Umbilical cord (tissue), 2 donors: ENCODE measurements around the gene MAP3K5. TPM values are rescaled to one million over a fixed set of nuclear protein-coding genes. Genes with fewer than 3 reads are reported as not detected.
A peak's percentile ranks its signal among the peaks of the same experiment; 100 is the strongest.
"Not testable (repeated sequence)": the region's sequence is repeated elsewhere in the genome, so short reads cannot be mapped to it uniquely, and the experiment has no call there.

ENCODE experiments used
- DNase-seq: peaks from one replicate; pipeline ENCODE4 v3.0.0-alpha.2; 2015; ENCODE audit warnings: low spot score
- total RNA-seq: library from RNA; depleted of rRNA; stranded (reverse); fragments of >200 nt; gene quantifications from one replicate; pipeline ENCODE4 v1.2.3, GENCODE V29; 2014; ENCODE audit warnings: low replicate concordance; ENCODE audit not compliant: insufficient read depth

The MAP3K5 gene
- total RNA-seq, 1 donor from 2014 or later, result 10.6 TPM

DNA sequence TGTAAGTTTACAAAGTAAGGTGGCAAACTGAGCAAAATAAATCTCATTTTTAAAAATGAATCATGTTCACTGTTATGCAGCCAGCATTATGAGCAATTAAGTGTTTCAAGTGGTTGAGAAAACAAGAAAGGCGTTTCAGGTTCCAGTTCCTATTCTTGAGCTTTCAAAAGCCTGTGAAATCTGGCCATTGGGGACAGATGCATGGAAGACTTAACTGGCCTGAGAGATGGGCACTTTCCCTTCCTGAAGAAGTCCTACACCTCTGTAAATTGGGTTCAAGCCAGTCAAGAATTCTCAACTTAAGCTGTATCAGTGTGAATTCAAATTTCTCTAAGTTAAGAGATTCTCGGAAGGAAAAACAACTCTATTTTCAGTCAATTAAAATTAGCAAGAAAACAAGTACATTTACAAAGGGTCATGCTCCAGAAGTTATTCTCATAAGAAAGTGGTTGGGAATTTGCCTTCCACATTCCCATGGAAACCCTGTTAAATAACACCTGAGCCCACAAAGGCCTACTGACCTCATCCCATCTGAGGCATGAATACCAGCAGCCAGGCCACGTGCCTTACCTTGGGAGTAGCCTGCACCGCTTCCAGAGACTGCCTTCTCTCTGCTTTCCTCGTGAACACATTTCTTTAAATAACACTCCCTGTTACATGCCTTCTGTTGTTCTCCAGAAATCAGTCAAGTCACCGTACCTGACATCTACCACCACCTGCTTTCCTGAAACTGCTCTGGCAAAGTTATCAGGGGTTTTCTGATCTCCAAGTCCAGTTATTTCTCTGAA, 19.4 kb downstream of the MAP3K5 start:
- DNase-seq, result no peak

DNA sequence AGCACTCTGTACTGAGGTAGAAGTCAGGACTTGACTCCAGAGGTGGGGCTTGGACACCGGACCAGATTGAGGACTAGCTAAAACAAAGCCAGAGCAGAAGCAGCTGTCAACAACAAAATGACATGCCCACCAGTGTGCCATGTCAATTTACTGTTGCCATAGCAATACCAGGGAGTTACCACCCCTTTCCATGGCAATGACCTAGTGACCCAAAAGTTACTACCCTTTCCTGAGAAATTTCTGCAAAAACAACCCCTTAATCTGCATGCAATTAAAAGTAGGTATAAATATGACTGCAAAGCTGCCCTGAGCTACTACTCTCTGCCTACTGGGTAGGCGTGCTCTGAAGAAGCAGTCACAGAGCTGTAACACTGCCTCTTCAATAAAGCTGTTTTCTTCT, 21.0 kb downstream of the MAP3K5 start:
- no peak for DNase-seq

DNA sequence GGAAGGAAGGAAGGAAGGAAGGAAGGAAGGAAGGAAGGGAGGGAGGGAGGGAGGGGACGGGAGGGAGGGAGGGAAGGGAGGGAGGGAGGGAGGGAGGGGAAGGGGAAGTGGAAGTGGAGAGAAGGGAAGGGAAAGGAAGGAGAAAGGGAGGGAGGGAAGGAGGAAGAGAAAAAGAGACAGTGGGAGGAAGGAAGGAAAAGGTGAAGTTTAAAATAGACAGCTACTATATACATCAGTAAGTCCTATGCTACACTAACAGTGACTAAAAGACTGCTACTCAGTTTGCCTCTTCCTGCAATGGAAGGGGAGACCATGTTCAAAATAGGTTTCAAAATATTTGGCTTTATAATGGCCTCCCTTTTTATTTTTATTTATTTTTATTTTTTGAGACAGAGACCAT, 22.5 kb downstream of the MAP3K5 start:
- no peak for DNase-seq

DNA sequence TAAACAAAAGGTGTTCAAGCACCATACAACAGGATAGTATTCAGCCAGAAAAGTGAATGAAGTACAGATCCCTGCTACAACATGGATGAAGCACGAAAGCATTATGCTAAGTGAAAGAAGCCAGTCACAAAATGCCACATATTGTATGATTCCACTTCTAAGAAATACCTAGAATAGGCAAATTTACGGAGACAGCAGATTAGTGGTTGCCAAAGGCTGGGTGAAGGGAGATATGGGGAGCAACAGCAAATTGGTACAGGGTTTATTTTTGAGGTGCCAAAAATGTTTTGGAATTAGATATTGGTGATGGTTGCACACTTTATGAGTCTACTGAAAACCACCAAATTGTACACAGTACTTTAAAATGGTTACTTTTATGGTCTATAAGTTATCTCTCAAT, 23.2 kb downstream of the MAP3K5 start:
- DNase-seq, result no peak

DNA sequence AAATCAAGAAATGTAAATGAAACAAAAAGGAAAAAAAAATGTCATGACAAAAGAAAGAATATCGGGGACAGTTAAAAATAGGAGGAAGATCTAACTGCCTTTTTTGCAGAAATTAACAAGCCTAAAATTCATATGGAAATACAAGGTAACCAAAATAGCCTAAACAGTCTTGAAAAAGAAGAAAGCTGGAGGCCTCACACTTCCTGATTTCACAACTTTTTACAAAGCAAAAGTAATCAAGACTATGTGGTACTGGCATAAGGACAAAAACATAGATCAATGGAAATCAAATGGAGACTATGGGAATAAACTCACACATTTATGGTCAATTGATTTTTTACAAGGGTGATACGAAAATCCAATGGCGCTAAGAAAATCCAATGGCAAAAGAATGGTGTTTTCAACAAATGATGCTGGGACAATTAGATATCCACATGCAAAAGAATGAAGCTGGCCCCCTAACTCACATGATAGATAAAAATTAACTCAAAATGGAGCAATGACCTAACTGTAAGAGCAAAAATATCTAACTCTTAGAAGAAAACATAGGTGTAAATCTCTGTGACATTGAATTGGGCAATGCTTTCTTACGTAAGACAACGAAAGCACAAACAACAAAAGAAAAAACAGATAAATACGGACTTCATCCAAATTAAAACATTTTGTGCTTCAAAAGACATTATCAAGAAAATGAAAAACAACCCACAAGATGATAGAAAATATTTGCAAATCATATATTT, 24.5 kb downstream of the MAP3K5 start:
- no peak for DNase-seq

DNA sequence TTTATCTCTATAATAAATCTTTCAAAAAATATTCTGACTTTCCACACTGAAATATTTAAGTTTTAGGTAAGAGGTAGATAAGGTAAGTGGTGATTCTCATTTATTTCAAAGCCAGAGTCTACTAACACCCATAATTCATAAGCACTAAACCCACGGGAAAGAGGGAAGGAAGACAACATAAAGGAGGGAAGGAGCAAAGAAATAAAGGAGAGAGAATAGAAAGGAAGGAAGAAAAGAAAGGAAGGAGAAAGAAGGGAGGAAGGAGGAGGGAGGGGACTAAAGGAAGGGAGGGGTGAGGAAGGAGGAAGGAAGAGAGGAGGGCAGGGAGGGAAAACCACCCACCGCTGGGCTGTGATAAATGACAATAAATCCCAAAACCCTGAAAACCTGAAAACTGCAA, 25.2 kb downstream of the MAP3K5 start:
- no peak for DNase-seq

DNA sequence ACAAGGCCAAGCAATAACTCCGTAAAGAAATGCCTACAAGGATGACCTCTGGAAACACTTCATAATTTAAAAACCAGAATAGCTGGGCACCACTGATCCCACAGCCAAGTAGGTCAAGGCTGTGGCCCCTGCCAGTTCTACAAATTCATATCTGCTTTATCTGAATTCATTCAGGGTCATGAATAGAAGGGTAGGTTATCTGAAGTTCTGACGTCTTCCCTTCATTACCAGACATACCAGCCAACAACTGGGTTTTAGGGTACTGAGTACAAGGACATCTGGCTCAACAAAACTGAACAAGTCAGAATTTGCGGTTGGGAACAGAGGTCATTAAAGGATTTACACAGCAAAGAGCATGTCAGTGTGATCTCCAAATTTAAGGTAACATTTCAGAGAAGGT, 26.0 kb downstream of the MAP3K5 start:
- no peak for DNase-seq

DNA sequence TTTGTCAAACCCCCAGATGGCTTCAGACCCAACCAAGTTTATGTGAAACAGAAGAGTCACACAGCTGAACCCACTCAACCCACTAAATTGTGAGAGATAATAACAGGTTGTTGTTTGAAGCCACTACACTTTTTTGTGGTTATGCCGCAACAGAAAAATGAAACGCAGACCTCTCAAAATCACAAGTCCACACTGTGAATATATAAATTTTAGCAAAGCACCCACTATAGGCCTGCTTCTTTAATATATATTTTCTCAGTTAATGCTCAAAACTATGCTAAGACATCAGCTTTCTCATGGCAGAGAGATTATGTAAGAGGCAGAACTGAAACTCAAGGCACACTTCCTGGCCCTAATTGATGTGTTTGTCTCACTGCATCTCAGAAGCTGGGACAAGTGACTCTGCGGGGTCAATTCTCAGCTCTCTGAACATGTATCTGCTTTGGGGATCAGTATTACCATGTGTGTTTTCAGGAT, 27.7 kb downstream of the MAP3K5 start:
- no peak for DNase-seq

DNA sequence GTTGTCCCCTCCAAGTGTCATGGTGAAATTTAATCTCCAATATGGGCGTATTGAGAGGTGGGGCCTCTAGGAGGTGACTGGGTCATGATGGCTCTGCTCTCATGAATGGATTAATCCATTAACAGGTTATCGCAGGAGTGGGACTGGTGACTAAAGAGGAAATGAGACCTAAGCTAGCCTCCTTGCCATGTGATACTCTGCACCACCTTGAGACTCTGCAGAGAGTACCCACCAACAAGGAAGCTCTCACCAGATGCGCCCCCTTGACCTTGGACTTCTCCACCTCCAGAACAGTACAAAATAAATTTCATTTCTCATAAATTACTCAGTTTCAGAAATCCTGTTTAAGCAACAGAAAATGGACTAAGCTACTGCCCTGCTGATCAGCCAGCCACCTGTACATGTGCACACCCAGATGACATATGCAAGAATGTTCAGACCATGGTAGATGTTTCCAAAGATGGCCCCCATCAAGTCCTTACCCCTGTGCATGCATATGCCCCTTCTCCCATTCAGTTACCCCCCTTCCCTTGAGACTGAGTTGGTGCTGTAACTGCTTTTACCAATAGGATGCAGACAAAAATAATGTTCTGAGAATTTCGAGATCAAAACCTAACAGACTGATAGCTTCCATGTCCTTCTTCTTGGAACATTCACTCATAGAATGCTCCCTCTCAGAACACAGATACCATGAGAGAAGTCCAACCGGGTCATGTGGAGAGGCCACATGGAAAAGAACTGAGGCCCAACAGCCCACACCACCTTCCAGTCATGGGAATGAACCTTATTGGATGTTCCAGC, 28.4 kb downstream of the MAP3K5 start:
- no peak for DNase-seq

DNA sequence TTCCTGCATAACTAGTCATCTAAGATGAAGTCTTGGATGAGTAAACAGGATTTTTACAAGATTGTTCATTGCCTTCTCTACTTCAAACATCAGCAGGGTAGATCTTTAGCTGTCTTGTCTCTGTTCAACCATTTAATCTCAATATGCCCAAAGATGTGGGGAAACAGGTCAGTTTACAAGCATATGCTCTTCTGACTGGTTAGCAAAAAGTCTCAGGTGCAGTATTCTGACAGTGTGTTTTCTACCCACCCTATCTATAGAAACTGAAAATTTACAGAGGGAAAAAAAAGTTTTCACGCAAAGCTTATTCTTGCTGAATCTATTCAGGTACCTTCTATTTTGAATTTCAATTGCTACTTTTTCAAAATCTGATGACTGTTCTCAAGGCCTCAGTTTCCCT, 29.0 kb downstream of the MAP3K5 start:
- no peak for DNase-seq

DNA sequence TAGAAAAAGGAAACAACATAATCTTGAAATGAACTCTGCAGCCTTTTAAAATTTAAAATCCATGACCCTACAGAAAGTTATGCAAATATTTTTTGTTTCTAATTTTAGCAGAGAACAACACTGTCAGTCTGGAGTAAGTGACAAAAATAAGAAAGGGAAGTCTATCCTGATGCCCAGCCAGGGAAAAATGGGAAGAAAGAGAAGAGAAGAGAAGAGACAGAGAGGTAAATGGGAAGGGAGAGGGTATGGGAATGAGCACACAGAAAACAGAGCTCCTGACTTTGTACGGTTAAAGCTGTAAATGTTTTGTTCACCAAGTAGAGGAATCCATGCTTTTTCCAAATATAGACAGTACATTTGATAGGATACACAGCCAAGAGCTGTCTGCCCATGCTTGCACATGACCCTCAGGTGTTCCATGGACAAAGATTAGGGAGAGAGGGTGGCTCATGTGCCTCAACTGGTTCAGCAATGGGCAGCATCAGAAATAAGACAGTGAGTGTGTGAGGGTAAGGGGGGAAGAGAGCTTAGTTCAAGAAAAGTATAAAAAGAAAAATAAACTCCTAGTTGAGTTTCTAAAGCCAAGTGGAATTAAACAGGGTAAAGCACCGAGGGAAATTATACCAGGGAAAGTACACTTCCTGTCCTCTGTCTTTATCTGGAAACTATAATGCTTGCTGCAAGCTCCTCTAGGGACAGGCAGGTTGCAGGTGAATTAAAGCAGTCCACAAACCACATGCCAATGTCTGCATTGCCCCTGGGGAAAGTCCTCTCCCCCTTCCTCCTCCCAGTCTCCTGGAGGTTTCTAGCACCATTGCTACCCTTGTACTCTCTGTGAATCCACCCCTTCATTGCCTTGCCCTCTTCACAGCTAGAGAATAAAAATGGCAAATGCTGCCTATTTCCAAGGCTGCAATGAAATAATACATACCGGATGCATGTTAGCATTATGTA, 30.0 kb downstream of the MAP3K5 start:
- no peak for DNase-seq

DNA sequence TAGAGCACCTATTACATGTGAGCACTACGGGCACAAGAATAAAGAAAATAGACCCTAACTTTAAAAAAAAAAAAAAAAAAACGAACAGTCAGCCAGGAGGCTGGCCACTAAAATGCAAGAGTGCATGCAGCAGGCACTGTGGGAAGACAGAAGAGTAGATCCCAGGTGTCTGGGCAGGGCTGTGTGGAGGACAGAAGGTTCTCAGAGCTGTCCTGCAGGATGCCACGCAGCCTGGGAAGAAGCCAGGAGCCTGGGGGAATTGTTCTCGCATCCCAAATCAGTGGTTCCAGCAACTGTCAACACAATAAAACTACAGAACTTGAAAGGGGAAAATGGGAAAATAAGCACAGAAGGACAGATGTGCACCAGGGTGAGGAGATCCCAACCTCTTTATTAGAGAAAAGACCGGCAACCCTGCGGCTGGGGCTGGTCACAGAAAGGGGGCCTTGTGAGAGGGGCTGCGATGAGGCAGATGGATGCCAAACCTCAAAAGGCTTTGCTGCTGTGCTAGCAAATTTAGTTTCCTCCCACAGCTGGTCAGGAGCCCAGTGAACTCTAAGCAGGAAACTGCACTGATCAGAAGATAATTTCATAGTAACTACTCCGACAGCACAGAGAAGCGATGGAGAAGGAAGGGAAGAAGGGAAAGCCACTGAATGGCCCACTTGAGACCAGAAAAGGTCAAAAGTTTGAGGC, 30.9 kb downstream of the MAP3K5 start:
- DNase-seq, result peak; percentile 48

DNA sequence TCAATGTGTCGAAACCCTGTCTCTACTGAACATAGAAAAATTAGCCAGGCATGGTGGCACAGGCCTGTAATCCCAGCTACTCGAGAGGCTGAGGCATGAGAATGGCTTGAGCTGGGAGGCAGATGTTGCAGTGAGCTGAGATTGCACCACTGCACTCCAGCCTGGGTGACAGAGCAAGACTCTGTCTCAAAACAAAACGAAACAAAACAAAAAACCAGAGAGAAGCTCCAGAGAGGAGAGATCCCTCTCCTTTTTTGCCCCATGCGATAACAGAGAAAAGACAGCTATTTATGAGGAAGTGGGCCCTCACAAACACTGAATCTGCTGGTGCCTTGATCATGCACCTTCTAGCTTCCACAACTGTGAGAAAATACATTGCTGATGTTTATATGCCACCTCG, 31.5 kb downstream of the MAP3K5 start:
- DNase-seq, result not testable (repeated sequence)

DNA sequence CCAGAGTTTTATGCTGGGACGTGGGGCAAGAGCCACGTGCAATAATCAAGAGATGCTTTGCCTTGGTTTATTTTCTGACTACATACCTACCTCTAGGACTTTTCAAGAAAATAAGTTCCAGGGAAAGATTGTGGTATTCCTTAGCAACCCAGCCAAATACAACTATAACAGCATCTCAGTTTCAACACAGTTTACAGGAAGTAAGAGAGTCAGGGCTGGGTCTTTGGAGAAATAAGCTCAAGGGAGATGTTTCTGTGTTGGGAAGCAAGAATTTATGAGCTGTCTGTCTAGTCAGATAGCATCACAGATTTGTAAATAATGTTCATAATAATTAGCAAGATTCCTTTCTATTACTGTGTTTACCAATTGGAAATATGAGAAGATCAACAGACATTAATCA, 35.1 kb downstream of the MAP3K5 start:
- no peak for DNase-seq

DNA sequence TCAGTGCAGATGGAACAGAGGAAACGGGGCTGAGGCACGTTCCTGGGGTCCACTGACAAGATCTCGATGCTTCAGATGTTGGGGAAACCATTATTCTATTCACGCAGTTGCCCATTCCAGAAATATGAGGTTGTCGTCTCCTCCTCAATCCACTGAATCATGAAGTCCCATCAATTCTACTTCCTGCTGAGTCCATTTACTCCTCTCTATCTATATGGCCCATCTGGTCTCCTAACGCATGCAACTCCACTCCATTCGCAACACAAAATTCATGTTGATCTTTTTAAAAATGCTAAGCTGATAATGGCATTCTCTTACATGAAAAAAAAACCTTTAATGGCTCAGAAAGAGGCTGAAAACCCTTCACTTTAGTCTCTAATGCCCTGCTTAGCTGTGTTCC, 37.5 kb downstream of the MAP3K5 start:
- no peak for DNase-seq

DNA sequence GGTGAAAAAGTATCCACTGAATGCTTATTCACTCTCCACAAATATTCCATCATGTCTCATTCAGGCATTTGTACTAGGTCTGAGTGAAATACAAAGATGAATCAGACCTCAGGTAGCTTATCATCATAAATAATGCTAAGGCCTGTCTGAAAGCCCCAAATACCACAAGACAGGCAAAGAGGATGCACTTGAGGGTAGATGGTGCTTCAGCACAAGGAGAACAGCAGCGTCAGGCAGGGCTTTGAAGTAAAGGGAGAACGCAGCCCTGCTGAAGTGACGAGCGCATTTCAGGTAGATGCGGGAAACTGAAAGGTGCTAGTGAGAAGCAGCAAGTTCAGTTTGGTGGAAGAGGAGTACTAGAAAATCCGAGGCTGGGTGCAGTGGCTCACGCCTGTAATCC, 38.7 kb downstream of the MAP3K5 start:
- no peak for DNase-seq

DNA sequence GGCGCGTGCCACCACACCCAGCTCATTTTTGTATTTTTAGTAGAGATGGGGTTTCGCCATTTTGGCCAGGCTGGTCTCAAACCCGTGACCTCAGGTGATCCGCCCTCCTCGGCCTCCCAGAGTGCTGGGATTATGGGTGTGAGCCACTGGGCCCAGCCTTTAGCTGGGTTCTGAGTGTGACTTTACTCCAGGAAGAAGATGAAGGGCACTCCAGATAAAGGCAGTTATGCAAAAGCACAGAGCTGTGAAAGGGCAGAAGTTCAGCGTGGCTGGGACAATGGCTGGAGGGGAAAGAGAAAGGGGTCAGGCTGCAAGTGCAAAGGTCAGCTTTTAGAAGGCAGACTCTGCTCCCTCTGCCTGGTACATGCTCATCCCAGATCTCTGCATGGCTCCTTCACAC, 39.7 kb downstream of the MAP3K5 start:
- DNase-seq, result no peak

DNA sequence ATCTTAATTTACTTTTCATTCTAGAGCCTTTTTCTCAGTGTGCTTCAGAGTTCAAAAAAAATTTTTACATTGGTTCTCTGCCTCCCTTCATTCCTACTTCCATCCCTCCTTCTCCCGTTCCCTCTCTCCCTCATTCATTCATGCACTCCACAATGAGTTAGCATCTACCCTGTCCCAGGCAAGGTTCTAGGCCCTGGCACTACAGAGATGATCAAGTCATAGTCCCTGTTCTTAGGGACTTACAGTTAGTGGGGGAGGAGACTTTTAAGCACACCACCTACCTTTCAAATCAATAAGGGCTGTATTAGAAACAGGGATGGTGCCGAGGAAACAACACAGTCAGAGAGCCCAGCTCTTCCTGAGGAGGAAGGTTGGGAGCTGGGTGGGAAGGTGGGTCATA, 40.3 kb downstream of the MAP3K5 start:
- DNase-seq, result no peak

DNA sequence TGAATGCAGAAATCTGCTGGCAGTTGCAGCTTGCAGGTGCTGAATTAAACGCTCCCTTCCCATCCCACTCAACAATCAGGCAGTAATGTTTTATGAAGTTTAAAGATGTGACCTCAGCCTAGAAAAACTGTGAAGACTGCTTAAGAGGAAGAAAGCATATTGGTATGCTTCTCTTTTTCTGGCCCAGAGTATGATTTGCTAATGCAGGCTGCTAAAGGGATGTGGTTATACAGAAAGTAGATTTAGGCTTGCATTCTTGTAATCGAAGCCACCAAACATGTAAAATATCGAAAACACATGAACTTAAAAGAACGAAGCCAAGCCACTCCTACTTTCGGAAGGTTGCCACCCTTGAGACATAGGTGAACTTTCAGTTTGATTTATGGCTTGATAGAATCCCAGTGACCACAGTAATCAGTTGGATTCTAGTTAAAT, 40.7 kb downstream of the MAP3K5 start:
- DNase-seq, result no peak
